SK-N-SH (cell line): ENCODE results near the gene RESF1. TPM values are rescaled to one million over a fixed set of nuclear protein-coding genes. Genes with fewer than 3 reads are reported as not detected.
"Not testable (repeated sequence)": the region's sequence is repeated elsewhere in the genome, so short reads cannot be mapped to it uniquely, and the experiment has no call there.

Source experiments
- CTCF ChIA-PET: fragments of 300-600, 350-600 bp; formaldehyde crosslinking; extraction: SDS; loops from one replicate; lab custom pipeline; 2021; lab: Yijun Ruan, JAX
- POLR2A ChIA-PET: fragments of 350-600 bp; sonication (Branson Sonifier 250); formaldehyde crosslinking; extraction: SDS; loops from one replicate; lab custom pipeline; 2020; ENCODE audit warnings: antibody characterized with exemption, inconsistent platforms; lab: Yijun Ruan, JAX
- DNase-seq: peaks from one replicate; pipeline ENCODE4 v3.0.0; 2012
- H2AFZ ChIP-seq: fragments of 200-600 bp; sonication (generic); 2 replicates; pipeline ENCODE4 v1.8.1; 2016; ENCODE audit warnings: antibody characterized with exemption, mild to moderate bottlenecking, low read depth
- H3F3A ChIP-seq: fragments of 200-600 bp; sonication (generic); replicated peaks from 2 replicates; pipeline ENCODE3; 2016; ENCODE audit warnings: antibody characterized with exemption, mild to moderate bottlenecking; ENCODE audit not compliant: insufficient read depth
- H3K27ac ChIP-seq, 2 experiments: fragments of 200-500 bp in 1 of 2; fragments of 200-600 bp in 1 of 2; sonication (Bioruptor generic) in 1 of 2; sonication (generic), shearing (Covaris generic) in 1 of 2; 2 replicates each; pipeline versions ENCODE4 v1.5.1 to v1.6.1; 2014 to 2016; ENCODE audit warnings: low read depth in 2 of 2, inconsistent platforms in 1 of 2, low read length in 1 of 2, mild to moderate bottlenecking in 1 of 2, mixed read lengths in 1 of 2
- H3K27me3 ChIP-seq: fragments of 200-600 bp; sonication (generic), shearing (Covaris generic); 2 replicates; pipeline ENCODE4 v1.6.1; 2016; ENCODE audit warnings: mixed run types; ENCODE audit not compliant: insufficient read depth
- H3K36me3 ChIP-seq, 2 experiments: fragments of 200-500 bp in 1 of 2; fragments of 200-600 bp in 1 of 2; sonication (Bioruptor generic) in 1 of 2; sonication (generic) in 1 of 2; replicated peaks in 1 of 2; 2 replicates each; pipeline versions ENCODE3 to v1.5.1; 2014 to 2016; ENCODE audit warnings: low read length in 1 of 2, mild to moderate bottlenecking in 1 of 2; ENCODE audit not compliant: insufficient read depth in 2 of 2, control insufficient read depth in 1 of 2
- H3K4me1 ChIP-seq, 2 experiments: fragments of 200-500 bp in 1 of 2; fragments of 200-600 bp in 1 of 2; sonication (Bioruptor generic) in 1 of 2; sonication (generic), shearing (Covaris generic) in 1 of 2; 2 replicates each; pipeline versions ENCODE4 v1.5.1 to v1.6.1; 2014 to 2016; ENCODE audit warnings: low read depth in 1 of 2, low read length in 1 of 2, mixed run types in 1 of 2; ENCODE audit not compliant: insufficient read depth in 2 of 2, control insufficient read depth in 1 of 2
- H3K4me2 ChIP-seq: fragments of 200-600 bp; sonication (generic), shearing (Covaris generic); 2 replicates; pipeline ENCODE4 v1.6.1; 2017; ENCODE audit warnings: mixed run types
- H3K4me3 ChIP-seq, 2 experiments: fragments of 200-500 bp in 1 of 2; fragments of 200-600 bp in 1 of 2; sonication (Bioruptor generic) in 1 of 2; sonication (generic), shearing (Covaris generic) in 1 of 2; 2 replicates each; pipeline versions ENCODE4 v1.5.1 to v1.8.1; 2014 to 2016; ENCODE audit warnings: low read depth in 2 of 2, inconsistent platforms in 1 of 2, low read length in 1 of 2, mild to moderate bottlenecking in 1 of 2, mixed read lengths in 1 of 2, moderate library complexity in 1 of 2
- H3K79me2 ChIP-seq: fragments of 200-600 bp; sonication (generic); 2 replicates; pipeline ENCODE4 v1.8.1; 2017; ENCODE audit warnings: mild to moderate bottlenecking; ENCODE audit not compliant: insufficient read depth
- H3K9ac ChIP-seq: fragments of 200-600 bp; sonication (generic); 2 replicates; pipeline ENCODE4 v1.6.1; 2017; ENCODE audit warnings: mixed run types
- H3K9me2 ChIP-seq: fragments of 200-600 bp; sonication (generic); 2 replicates; pipeline ENCODE4 v1.6.1; 2017; ENCODE audit warnings: mixed run types
- H3K9me3 ChIP-seq: fragments of 200-600 bp; sonication (generic); 2 replicates; pipeline ENCODE4 v1.6.1; 2017; ENCODE audit warnings: mixed run types, mild to moderate bottlenecking, moderate library complexity
- H4K20me1 ChIP-seq: fragments of 200-600 bp; sonication (generic); 2 replicates; pipeline ENCODE4 v1.6.1; 2017; ENCODE audit warnings: mild to moderate bottlenecking, mixed run types; ENCODE audit not compliant: insufficient read depth
- ELF1 ChIP-seq: IDR thresholded peaks from 2 replicates; pipeline ENCODE4 v1.4.0; 2012
- EP300 ChIP-seq, 2 experiments: IDR thresholded peaks; 2 replicates each; pipeline versions ENCODE4 v1.4.0 to v1.6.1; 2012; ENCODE audit warnings: borderline replicate concordance in 1 of 2, low read depth in 1 of 2, low read length in 1 of 2
- FOSL2 ChIP-seq: IDR thresholded peaks from 2 replicates; pipeline ENCODE4 v1.4.0; 2012; ENCODE audit warnings: low read depth, mild to moderate bottlenecking, moderate library complexity, borderline replicate concordance
- GABPA ChIP-seq: IDR thresholded peaks from 2 replicates; pipeline ENCODE4 v1.4.0; 2012; ENCODE audit warnings: low read depth, mild to moderate bottlenecking
- IRF3 ChIP-seq: fragments of 150-350 bp; IDR thresholded peaks from 2 replicates; pipeline ENCODE4 v1.6.1; 2016; ENCODE audit warnings: mild to moderate bottlenecking, low read depth, low read length
- JUND ChIP-seq: IDR thresholded peaks from 2 replicates; pipeline ENCODE4 v1.4.0; 2012
- PBX3 ChIP-seq: IDR thresholded peaks from 2 replicates; pipeline ENCODE4; 2012
- POLR2AphosphoS5 ChIP-seq: IDR thresholded peaks from 2 replicates; pipeline ENCODE4 v1.6.1; 2012; ENCODE audit warnings: low read depth, low read length
- RCOR1 ChIP-seq: fragments of 150-350 bp; IDR thresholded peaks from 2 replicates; pipeline ENCODE4 v1.6.1; 2017; ENCODE audit warnings: antibody characterized with exemption, low read length
- USF2 ChIP-seq: fragments of 150-350 bp; IDR thresholded peaks from 2 replicates; pipeline ENCODE4 v1.6.1; 2017; ENCODE audit warnings: antibody characterized with exemption, low read length, low read depth, borderline replicate concordance
- WGBS: methylation state at CpG from one replicate; pipeline ENCODE4 v1.1.6; 2017; ENCODE audit warnings: low lambda C conversion rate; 5-methylcytosine and 5-hydroxymethylcytosine counted together
- polyA plus RNA-seq, 3 experiments: library from polyadenylated mRNA; depleted of rRNA; stranded (reverse); fragments of >200 nt; gene quantifications; 2 replicates each; pipeline ENCODE4 v1.2.3, GENCODE V29; 2012

Gene RESF1
- polyA plus RNA-seq, 1 of the 3 experiments (the other 2 are of a cell fraction), result 4.9 TPM

- TF ChIP-seq IRF3 (no peak), POLR2AphosphoS5 (no peak)
Measured at GRCh38 chr12:31931796-31932715, 27.2 kb upstream of the RESF1 start (continued).

- TF ChIP-seq PBX3 (no peak), JUND (no peak), USF2 (no peak)
- H2AFZ ChIP-seq, result no peak overlapping the region
- 53% methylated on average over 4 of the region's 4 CpGs for WGBS
- H3K9me2 ChIP-seq, result no peaks in the 10 kb centered on the region
- H3K79me2 ChIP-seq, result no peaks in the 10 kb centered on the region
- H3K4me1 ChIP-seq, result no peaks in the 10 kb centered on the region
- no peaks in the 10 kb centered on the region for H3K36me3 ChIP-seq
- ChIA-PET CTCF (no interaction called here), POLR2A (no interaction called here)
- H3K27ac ChIP-seq, result no peak overlapping the region
- no peak overlapping the region for H3K4me3 ChIP-seq
- no peaks in the 10 kb centered on the region for H3K27me3 ChIP-seq
- no peak for DNase-seq
- H3K4me2 ChIP-seq, result no peak overlapping the region
- H3K9me3 ChIP-seq, result no peaks in the 10 kb centered on the region; the same call in 1 of the 2 replicates
- H4K20me1 ChIP-seq, result no peaks in the 10 kb centered on the region
- H3F3A ChIP-seq, result no peaks in the 10 kb centered on the region
- no peak overlapping the region for H3K9ac ChIP-seq
Measured at GRCh38 chr12:31944299-31944698, 14.9 kb upstream of the RESF1 start.

GRCh38 chr12:31947971-31948370 lies 11.2 kb upstream of the RESF1 start:
- H3K4me2 ChIP-seq, result no peak overlapping the region
- CTCF ChIA-PET, result no interaction called here
- no peaks in the 10 kb centered on the region for H3K36me3 ChIP-seq
- no peaks in the 10 kb centered on the region for H3F3A ChIP-seq
- POLR2A ChIA-PET, result no interaction called here
- TF ChIP-seq FOSL2 (no peak), RCOR1 (no peak), GABPA (no peak), ELF1 (no peak), EP300 (IDR thresholded peaks at IDR 0.05; ENCODE audit: borderline replicate concordance in 1 of 2, low read depth in 1 of 2, low read length in 1 of 2) (no peak)
- no peaks in the 10 kb centered on the region for H3K4me1 ChIP-seq
- H3K4me3 ChIP-seq, result no peak overlapping the region
- no peaks in the 10 kb centered on the region for H3K9me2 ChIP-seq
- no peaks in the 10 kb centered on the region for H3K27me3 ChIP-seq
- H3K9me3 ChIP-seq, result no peaks in the 10 kb centered on the region; the same call in 1 of the 2 replicates
- H2AFZ ChIP-seq, result no peak overlapping the region
- DNase-seq, result no peak
- 70% methylated on average over 6 of the region's 6 CpGs for WGBS
- no peaks in the 10 kb centered on the region for H3K79me2 ChIP-seq
- no peak overlapping the region for H3K9ac ChIP-seq
- H3K27ac ChIP-seq, result no peak overlapping the region
- no peaks in the 10 kb centered on the region for H4K20me1 ChIP-seq

- H3F3A ChIP-seq, POLR2A ChIA-PET, H3K36me3 ChIP-seq, H3K4me3 ChIP-seq, H3K27ac ChIP-seq, H3K4me2 ChIP-seq, H3K9ac ChIP-seq, DNase-seq, H3K9me3 ChIP-seq, H3K4me1 ChIP-seq, H3K79me2 ChIP-seq, CTCF ChIA-PET, H3K9me2 ChIP-seq, H3K27me3 ChIP-seq, H2AFZ ChIP-seq, H4K20me1 ChIP-seq: not testable (repeated sequence)
- WGBS, result 54% methylated on average over 3 of the region's 3 CpGs
Measured at GRCh38 chr12:31948697-31949359, 10.4 kb upstream of the RESF1 start.
